Measurements from ENCODE around the gene SHISAL1. TPM values are rescaled to one million over a fixed set of nuclear protein-coding genes. Genes with fewer than 3 reads are reported as not detected.

The SHISAL1 gene
- polyA plus RNA-seq, 1 donor (not counting 4 experiments of a cell fraction or from before 2014, with no cell fraction given): 0.24 TPM

DNA sequence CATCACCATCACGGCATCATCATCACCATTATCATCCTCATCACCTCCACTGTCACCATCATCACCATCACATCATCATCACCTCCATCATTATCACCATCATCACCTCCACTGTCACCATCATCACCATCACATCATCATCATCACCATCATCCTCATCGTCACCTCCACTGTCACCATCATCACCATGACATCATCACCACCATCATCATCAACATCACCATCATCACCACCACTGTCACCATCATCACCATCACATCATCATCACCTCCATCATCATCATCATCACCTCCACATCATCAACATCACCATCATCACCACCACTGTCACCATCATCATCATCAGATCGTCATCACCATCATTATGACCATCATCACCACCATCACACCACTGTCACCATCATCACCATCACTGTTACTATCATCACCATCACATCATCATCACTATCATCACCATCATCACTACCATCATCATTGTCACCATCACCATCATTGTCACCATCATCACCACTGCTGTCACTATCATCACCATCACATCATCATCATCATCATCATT is 99.2 kb downstream of the SHISAL1 start:
- dilution Hi-C loops (cut with MboI; ENCODE audit: extremely low pct_ligation_motif_present, low sequenced_read_pairs): no loop called here
- Histone ChIP-seq H4K20me1 (ENCODE audit: control insufficient read depth, extremely low read depth, insufficient read depth, low read length) (no peaks in the 10 kb centered on the region), H3K9me3 (ENCODE audit: control insufficient read depth, low read depth, low read length) (no peaks in the 10 kb centered on the region), H3K9me1 (ENCODE audit: control insufficient read depth, extremely low read depth, insufficient read depth, low read length) (no peaks in the 10 kb centered on the region), H3K79me2 (ENCODE audit: control insufficient read depth, insufficient read depth, low read length) (no peaks in the 10 kb centered on the region), H3K27me3 (ENCODE audit: control insufficient read depth, extremely low read depth, insufficient read depth, low read length) (peaks cover 16% of the 10 kb centered on the region), H3K4me2 (ENCODE audit: control insufficient read depth, extremely low read depth, insufficient read depth, low read depth, low read length) (no peak overlapping the region), H3K27ac (ENCODE audit: control insufficient read depth, insufficient read depth, low read length) (no peak overlapping the region), H3K4me1 (ENCODE audit: control insufficient read depth, extremely low read depth, insufficient read depth, low read length) (no peaks in the 10 kb centered on the region), H3K36me3 (ENCODE audit: control insufficient read depth in 2 of 2, extremely low read depth in 1 of 2, insufficient read depth in 2 of 2, low read length in 2 of 2) (no peaks in the 10 kb centered on the region), H3K9ac (ENCODE audit: control insufficient read depth, extremely low read depth, insufficient read depth, low read length) (no peak overlapping the region), H3K4me3 (ENCODE audit: control insufficient read depth in 2 of 3, extremely low read depth in 1 of 3, insufficient read depth in 2 of 3, low read depth in 1 of 3, low read length in 3 of 3) (no peak overlapping the region), H2AFZ (ENCODE audit: control insufficient read depth, low read length) (no peak overlapping the region)
- TF ChIP-seq EZH2 (IDR thresholded peaks at IDR 0.05; ENCODE audit: low read length) (no peak), CTCF (optimal IDR thresholded peaks at IDR 0.05 in 1 of 3, IDR thresholded peaks at IDR 0.05 in 1 of 3, conservative IDR thresholded peaks at IDR 0.05 in 1 of 3; ENCODE audit: extremely low read depth in 1 of 3, insufficient read depth in 2 of 3, low read length in 3 of 3) (no peak)
- FAIRE-seq (no peak), DNase-seq (ENCODE audit: low read depth, low spot score) (no peak)

GRCh38 chr22:44212936-44213335 is 99.8 kb downstream of the SHISAL1 start:
- dilution Hi-C loops (cut with MboI; ENCODE audit: extremely low pct_ligation_motif_present, low sequenced_read_pairs): no loop called here
- Histone ChIP-seq H3K79me2 (ENCODE audit: control insufficient read depth, insufficient read depth, low read length) (no peaks in the 10 kb centered on the region), H3K9me1 (ENCODE audit: control insufficient read depth, extremely low read depth, insufficient read depth, low read length) (no peaks in the 10 kb centered on the region), H3K9ac (ENCODE audit: control insufficient read depth, extremely low read depth, insufficient read depth, low read length) (no peak overlapping the region), H3K4me1 (ENCODE audit: control insufficient read depth, extremely low read depth, insufficient read depth, low read length) (no peaks in the 10 kb centered on the region), H2AFZ (ENCODE audit: control insufficient read depth, low read length) (no peak overlapping the region), H4K20me1 (ENCODE audit: control insufficient read depth, extremely low read depth, insufficient read depth, low read length) (no peaks in the 10 kb centered on the region), H3K27ac (ENCODE audit: control insufficient read depth, insufficient read depth, low read length) (no peak overlapping the region), H3K4me2 (ENCODE audit: control insufficient read depth, extremely low read depth, insufficient read depth, low read depth, low read length) (no peak overlapping the region), H3K27me3 (ENCODE audit: control insufficient read depth, extremely low read depth, insufficient read depth, low read length) (peaks cover 15% of the 10 kb centered on the region), H3K4me3 (ENCODE audit: control insufficient read depth in 2 of 3, extremely low read depth in 1 of 3, insufficient read depth in 2 of 3, low read depth in 1 of 3, low read length in 3 of 3) (no peak overlapping the region), H3K9me3 (ENCODE audit: control insufficient read depth, low read depth, low read length) (no peaks in the 10 kb centered on the region), H3K36me3 (ENCODE audit: control insufficient read depth in 2 of 2, extremely low read depth in 1 of 2, insufficient read depth in 2 of 2, low read length in 2 of 2) (no peaks in the 10 kb centered on the region)
- no peak for DNase-seq (ENCODE audit: low read depth, low spot score)
- FAIRE-seq: no peak
- TF ChIP-seq CTCF (optimal IDR thresholded peaks at IDR 0.05 in 1 of 3, IDR thresholded peaks at IDR 0.05 in 1 of 3, conservative IDR thresholded peaks at IDR 0.05 in 1 of 3; ENCODE audit: extremely low read depth in 1 of 3, insufficient read depth in 2 of 3, low read length in 3 of 3) (no peak), EZH2 (IDR thresholded peaks at IDR 0.05; ENCODE audit: low read length) (no peak)
